CD4-positive, alpha-beta memory T cell (primary cell): Measurements from ENCODE around the gene SLC25A23. TPM values are rescaled to one million over a fixed set of nuclear protein-coding genes. Genes with fewer than 3 reads are reported as not detected.
A peak's percentile ranks its signal among the peaks of the same experiment; 100 is the strongest.

ENCODE experiments used
- CTCF ChIA-PET: fragments of 350-600 bp; sonication (Branson Sonifier 250); formaldehyde crosslinking; loops from one replicate; lab custom pipeline; 2021; ENCODE audit warnings: inconsistent platforms; ENCODE audit not compliant: partially characterized antibody; lab: Charles Lee
- POLR2A ChIA-PET: fragments of 350-600 bp; sonication (Branson Sonifier 250); formaldehyde crosslinking; loops from one replicate; lab custom pipeline; 2021; ENCODE audit not compliant: partially characterized antibody; lab: Charles Lee
- DNase-seq, 5 donors: peaks; one replicate each; pipeline versions ENCODE4 v3.0.0 to v3.0.0-alpha.2; 2020 to 2022; ENCODE audit warnings: mixed read lengths in 1 of 5
- H3K27ac ChIP-seq: one replicate; pipeline ENCODE4 v1.7.0; 2013; ENCODE audit warnings: low read depth, low read length
- H3K27me3 ChIP-seq: 2 replicates; pipeline ENCODE4 v1.7.0; 2013; ENCODE audit warnings: mild to moderate bottlenecking, low read length, moderate library complexity; ENCODE audit not compliant: insufficient read depth
- H3K36me3 ChIP-seq: 2 replicates; pipeline ENCODE4 v1.7.0; 2013; ENCODE audit warnings: mild to moderate bottlenecking, low read length, moderate library complexity; ENCODE audit not compliant: insufficient read depth
- H3K4me1 ChIP-seq: 2 replicates; pipeline ENCODE4 v1.7.0; 2013; ENCODE audit warnings: mild to moderate bottlenecking, low read length, moderate library complexity; ENCODE audit not compliant: insufficient read depth
- H3K4me3 ChIP-seq, 2 donors: one replicate each; pipeline ENCODE4 v1.7.0; 2013; ENCODE audit warnings: low read length in 2 of 2, mild to moderate bottlenecking in 1 of 2
- H3K9me3 ChIP-seq, 2 donors: one replicate each; pipeline ENCODE4 v1.7.0; 2013; ENCODE audit warnings: low read length in 2 of 2, control low read depth in 1 of 2; ENCODE audit not compliant: control insufficient read depth in 1 of 2
- H3K27ac Mint-ChIP-seq, 7 donors: one replicate each; pipeline ENCODE4 v1.8.0; 2020 to 2021; ENCODE audit warnings: mixed read lengths in 7 of 7, mild to moderate bottlenecking in 6 of 7, inconsistent platforms in 3 of 7, moderate library complexity in 3 of 7
- H3K27me3 Mint-ChIP-seq, 2 donors: one replicate each; pipeline ENCODE4 v1.8.0; 2020 to 2021; ENCODE audit warnings: mixed read lengths in 2 of 2
- H3K36me3 Mint-ChIP-seq, 2 donors: one replicate each; pipeline ENCODE4 v1.8.0; 2020 to 2021; ENCODE audit warnings: mixed read lengths in 2 of 2, inconsistent platforms in 1 of 2, mild to moderate bottlenecking in 1 of 2
- H3K4me1 Mint-ChIP-seq, 4 donors: one replicate each; pipeline ENCODE4 v1.8.0; 2020 to 2021; ENCODE audit warnings: mixed read lengths in 4 of 4, mild to moderate bottlenecking in 1 of 4
- H3K4me3 Mint-ChIP-seq, 8 donors: one replicate each; pipeline ENCODE4 v1.8.0; 2020 to 2021; ENCODE audit warnings: mixed read lengths in 8 of 8, mild to moderate bottlenecking in 7 of 8, moderate library complexity in 6 of 8, inconsistent platforms in 3 of 8
- H3K9me3 Mint-ChIP-seq, 8 donors: one replicate each; pipeline ENCODE4 v1.8.0; 2020 to 2021; ENCODE audit warnings: mixed read lengths in 8 of 8, mild to moderate bottlenecking in 5 of 8, inconsistent platforms in 3 of 8, moderate library complexity in 1 of 8
- intact Hi-C: fragments of 100-400 bp; cut with micrococcal nuclease; formaldehyde crosslinking; loops from one replicate; pipeline ENCODE4 v1.15.1; 2023
- microRNA-seq: library from miRNA; unstranded; fragments of <30 nt; microRNA quantifications from one replicate; pipeline ENCODE4 v1.2.0, GENCODE V29; 2021; ENCODE audit warnings: borderline replicate concordance, borderline number of aligned reads, borderline microRNAs expressed, mixed read lengths
- polyA plus RNA-seq, 2 donors: library from polyadenylated mRNA; unstranded; fragments of 300-500 nt; fragmentation: Illumina TruSeq; gene quantifications; one replicate each; pipeline ENCODE4 v1.2.3, GENCODE V29; 2021
- total RNA-seq, 2 experiments: library from RNA; stranded (reverse); gene quantifications; one replicate each; pipeline ENCODE4 v1.2.3, GENCODE V29; 2021

The SLC25A23 gene
- total and polyA plus RNA-seq, 4 experiments from 2014 or later = 8.2 to 25.5 (median 24.6) TPM

DNA sequence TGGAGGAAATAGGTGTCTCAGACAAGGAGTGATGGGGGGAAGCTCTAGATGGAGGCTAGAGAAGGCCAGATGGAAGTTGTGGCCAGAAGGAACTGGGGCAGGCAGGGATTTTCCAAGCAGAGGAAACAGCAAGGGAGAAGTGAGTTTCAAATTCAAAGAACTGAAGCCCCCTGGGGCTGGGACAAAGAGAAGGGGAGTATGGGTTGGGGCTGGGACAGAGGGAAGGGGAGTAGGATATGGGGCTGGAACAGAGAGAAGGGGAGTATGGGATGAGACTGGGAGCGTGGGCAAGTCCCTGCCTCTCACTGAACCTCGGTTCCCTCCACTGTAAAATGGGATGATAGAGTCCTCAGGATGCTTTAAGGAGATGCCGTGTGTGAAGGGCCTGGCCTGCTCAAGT, 64.8 kb downstream of the SLC25A23 start:
- H3K27me3 ChIP-seq = no peaks in the 10 kb centered on the region
- H3K4me1 ChIP-seq = peaks cover 15% of the 10 kb centered on the region
- no peak overlapping the region for H3K4me3 ChIP-seq
- intact Hi-C loops = no loop called here
- peaks cover 6% of the 10 kb centered on the region for H3K36me3 ChIP-seq
- peak overlapping the region; percentile 36 to 98 (median 89) for H3K27ac Mint-ChIP-seq
- H3K27me3 Mint-ChIP-seq = no peaks in the 10 kb centered on the region
- no peaks in the 10 kb centered on the region for H3K9me3 ChIP-seq
- H3K27ac ChIP-seq = no peak overlapping the region
- peak overlapping the region in 7 of 8 donors; percentile 37 to 98 (median 94) for H3K4me3 Mint-ChIP-seq
- CTCF ChIA-PET = no interaction called here
- DNase-seq = no peak
- POLR2A ChIA-PET = interaction anchor here (1.5 to 3.6 kb wide), 2 partner anchors 26 to 33 kb away, joined by 4 to 22 read pairs; partner anchors contain the start of gene CLPP
- peaks cover 16 to 30% (median 23%) of the 10 kb centered on the region in 4 donors for H3K4me1 Mint-ChIP-seq
- no peaks in the 10 kb centered on the region for H3K9me3 Mint-ChIP-seq
- peaks cover 7 to 24% of the 10 kb centered on the region in 2 donors for H3K36me3 Mint-ChIP-seq

DNA sequence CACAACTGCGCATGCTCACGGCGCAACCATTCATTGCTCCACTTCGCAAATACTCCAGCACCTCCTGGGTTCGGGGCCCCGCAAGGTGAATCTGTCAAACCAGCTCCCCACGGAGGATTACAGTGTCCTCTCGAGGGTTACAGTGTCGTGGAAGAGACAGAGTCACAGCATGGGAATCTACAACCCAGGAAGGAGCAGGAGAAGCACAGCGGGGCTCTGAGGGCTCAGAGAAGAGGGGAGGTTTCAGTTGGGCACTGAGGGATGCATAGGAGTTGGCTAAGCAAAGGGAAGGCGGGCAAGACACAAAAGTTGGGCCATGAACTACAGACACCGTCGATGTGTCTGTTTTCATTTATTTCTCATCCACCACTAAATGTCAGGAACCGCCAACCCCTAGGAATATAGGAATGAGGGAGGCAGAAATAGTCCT, 65.6 kb downstream of the SLC25A23 start:
- intact Hi-C loops = loop anchor here (1.0 kb wide), 3 partner anchors 21 to 33 kb away; partner anchors contain the start of gene CLPP
- H3K4me1 ChIP-seq = peaks cover 15% of the 10 kb centered on the region
- H3K4me3 ChIP-seq = peak overlapping the region; percentile 68 to 82
- peaks cover 16 to 30% (median 23%) of the 10 kb centered on the region in 4 donors for H3K4me1 Mint-ChIP-seq
- no peaks in the 10 kb centered on the region for H3K27me3 Mint-ChIP-seq
- no peaks in the 10 kb centered on the region for H3K27me3 ChIP-seq
- H3K9me3 ChIP-seq = no peaks in the 10 kb centered on the region
- no peak for DNase-seq
- peaks cover 7 to 29% of the 10 kb centered on the region in 2 donors for H3K36me3 Mint-ChIP-seq
- peak overlapping the region; percentile 96 for H3K27ac ChIP-seq
- ChIA-PET CTCF (interaction anchor here (0.5 kb wide), 1 partner anchor 15 kb away, joined by 3 read pairs; no protein-coding TSS in a partner anchor), POLR2A (interaction anchor here (1.0 to 3.6 kb wide), 7 partner anchors 21 to 675 kb away, joined by 4 to 30 read pairs (median 6); partner anchors contain the start of genes ALKBH7, CLPP, DENND1C and KHSRP)
- H3K27ac Mint-ChIP-seq = peak overlapping the region; percentile 96 to 99 (median 98)
- peaks cover 12% of the 10 kb centered on the region for H3K36me3 ChIP-seq
- peak overlapping the region; percentile 93 to 98 (median 96) for H3K4me3 Mint-ChIP-seq
- no peaks in the 10 kb centered on the region for H3K9me3 Mint-ChIP-seq

DNA sequence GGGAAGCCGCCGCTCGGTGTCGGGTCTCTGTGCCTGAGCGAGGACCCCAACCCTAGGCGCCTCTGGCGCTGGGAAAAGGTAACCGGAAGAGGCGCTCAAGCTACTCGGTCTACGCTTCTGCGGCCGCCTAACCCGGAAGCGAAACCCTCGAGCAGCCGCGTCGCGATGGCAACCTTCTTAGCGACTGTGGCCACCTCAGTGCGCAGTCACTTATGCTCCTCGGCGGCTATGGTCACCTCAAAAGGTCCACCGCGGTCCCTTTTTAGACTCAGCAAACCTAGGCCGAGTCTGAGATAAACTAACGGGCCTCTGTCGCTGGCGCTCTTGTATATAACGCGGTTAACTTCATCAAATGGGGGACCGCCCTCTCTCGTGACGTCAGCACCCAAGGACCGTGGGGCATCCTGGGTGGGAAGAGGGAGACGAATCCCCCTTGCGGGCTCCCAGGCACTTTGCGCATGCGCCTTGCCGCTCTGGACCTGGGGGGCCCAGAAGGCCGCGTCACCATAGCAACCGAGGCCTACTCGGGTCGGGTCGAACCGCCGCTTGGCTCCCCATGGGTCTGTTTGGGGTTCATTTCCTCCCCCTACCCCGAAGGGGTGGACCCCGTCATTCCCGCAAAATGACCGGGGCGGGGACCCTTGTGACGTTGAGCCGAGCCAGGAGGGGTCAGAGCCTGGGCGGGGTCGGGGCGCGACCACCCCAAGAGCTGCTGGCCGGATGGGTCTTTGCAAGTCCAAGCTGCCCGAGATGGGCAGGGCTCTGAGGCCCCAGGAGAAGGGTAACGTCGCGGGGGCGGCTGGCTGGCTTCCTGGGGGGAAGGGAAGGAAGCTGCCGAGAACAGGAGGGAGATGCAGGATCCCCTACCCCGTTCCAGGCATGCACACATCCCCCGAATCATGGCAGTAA, 66.3 kb downstream of the SLC25A23 start, which contains the start of gene GTF2F1:
Gene GTF2F1 (minus strand): TSS at position 91 of the 909 bp plus-strand sequence. CDS start 169 bp downstream, outside the sequence.
- Histone ChIP-seq H3K4me1 (peaks cover 15% of the 10 kb centered on the region), H3K27me3 (no peaks in the 10 kb centered on the region), H3K9me3 (no peaks in the 10 kb centered on the region), H3K4me3 (peak within 1 kb of the TSS; percentile 68 to 82), H3K36me3 (peaks cover 16% of the 10 kb centered on the region), H3K27ac (peak within 1 kb of the TSS; percentile 96)
- peaks cover 9 to 35% of the 10 kb centered on the region in 2 donors for H3K36me3 Mint-ChIP-seq
- no peaks in the 10 kb centered on the region for H3K27me3 Mint-ChIP-seq
- POLR2A ChIA-PET = interaction anchor here (1.0 to 3.6 kb wide), 8 partner anchors 17 to 676 kb away, joined by 4 to 30 read pairs (median 6); partner anchors contain the start of genes ALKBH7, CLPP, DENND1C and KHSRP
- DNase-seq = peak; percentile 93 to 95 (median 94)
- CTCF ChIA-PET = interaction anchor here (0.5 kb wide), 1 partner anchor 14 kb away, joined by 3 read pairs; no protein-coding TSS in a partner anchor
- H3K9me3 Mint-ChIP-seq = no peaks in the 10 kb centered on the region
- intact Hi-C loops = loop anchor here (1.0 kb wide), 3 partner anchors 20 to 32 kb away; partner anchors contain the start of gene CLPP
- peaks cover 17 to 30% (median 23%) of the 10 kb centered on the region in 4 donors for H3K4me1 Mint-ChIP-seq
- peak within 1 kb of the TSS; percentile 93 to 98 (median 96) for H3K4me3 Mint-ChIP-seq
- H3K27ac Mint-ChIP-seq = peak within 1 kb of the TSS; percentile 96 to 99 (median 98)

DNA sequence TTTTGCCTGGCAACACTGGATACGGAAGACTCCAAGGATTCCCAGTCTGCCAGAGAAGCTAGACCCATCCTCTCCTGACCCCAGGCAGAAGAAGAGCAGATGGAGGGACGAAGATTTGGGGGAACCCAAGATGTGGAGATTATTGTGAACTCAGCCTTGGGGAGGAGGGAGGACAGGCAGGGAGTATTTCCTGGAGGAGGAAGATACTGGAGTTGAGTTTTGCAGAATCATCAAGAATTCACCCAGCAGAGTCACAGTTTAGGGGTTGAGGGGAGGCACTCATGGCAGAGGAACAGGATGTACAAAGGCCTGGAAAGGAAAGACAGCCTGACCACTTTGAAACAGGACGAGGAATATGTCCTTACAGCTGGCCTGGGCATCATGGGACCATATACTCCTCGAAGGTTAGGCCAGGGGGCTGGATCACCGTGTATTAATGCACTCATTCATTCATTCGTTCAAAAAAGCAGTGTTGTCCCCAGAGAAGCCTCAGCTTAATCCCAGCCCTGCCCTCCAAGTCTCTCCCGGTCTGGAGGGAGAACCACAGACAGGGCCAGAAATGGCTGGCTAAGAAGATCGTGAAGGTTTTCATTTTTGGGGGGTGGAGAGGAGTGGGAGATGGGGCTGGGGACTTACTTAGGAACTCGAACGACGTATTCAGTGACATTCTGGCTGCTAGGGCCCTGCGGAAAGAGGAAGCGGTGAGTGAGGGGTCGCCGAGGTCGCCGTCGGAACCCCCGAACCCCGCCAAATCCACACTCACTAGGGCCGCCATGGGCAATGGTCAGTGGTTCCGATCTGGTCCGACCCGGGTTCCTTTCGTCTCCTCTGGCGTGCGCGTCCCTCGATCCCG, 67.1 kb downstream of the SLC25A23 start:
- Mint-ChIP-seq H3K4me3 (peak overlapping the region; percentile 93 to 98 (median 96)), H3K27ac (peak overlapping the region; percentile 96 to 99 (median 98)), H3K9me3 (no peaks in the 10 kb centered on the region), H3K36me3 (peaks cover 11 to 39% of the 10 kb centered on the region in 2 donors), H3K27me3 (no peaks in the 10 kb centered on the region), H3K4me1 (peaks cover 18 to 30% (median 23%) of the 10 kb centered on the region in 4 donors)
- peak in 1 of 5 donors; percentile 16 for DNase-seq
- intact Hi-C loops = loop anchor here (1.0 kb wide), 3 partner anchors 19 to 33 kb away; partner anchors contain the start of gene CLPP
- no peaks in the 10 kb centered on the region for H3K9me3 ChIP-seq
- H3K27me3 ChIP-seq = no peaks in the 10 kb centered on the region
- H3K4me1 ChIP-seq = peaks cover 15% of the 10 kb centered on the region
- POLR2A ChIA-PET = interaction anchor here (1.6 to 3.6 kb wide), 5 partner anchors 16 to 67 kb away, joined by 4 to 30 read pairs (median 22); partner anchors contain the start of genes ALKBH7, CLPP, KHSRP and SLC25A23
- peak overlapping the region; percentile 96 for H3K27ac ChIP-seq
- CTCF ChIA-PET = no interaction called here
- peaks cover 20% of the 10 kb centered on the region for H3K36me3 ChIP-seq
- peak overlapping the region; percentile 68 to 82 for H3K4me3 ChIP-seq

Small RNA genes lying within 50 kb of the gene (microRNA-seq; reads per million reads assigned to microRNA genes)
- gene MIR3940 = 3.1 reads per million, percentile 13 among the genes with 10 or more reads in this experiment
- not detected for gene MIR6790

Other genes with a start within 250 kb of the SLC25A23 start
- 10 to 100 TPM; 41.1 to 41.7 TPM for gene MLLT1, start 179.8 kb downstream of the SLC25A23 start, total RNA-seq
- 1 to 10 TPM in 1 of 2 donors, under 1 TPM in 1; 0.50 to 2.0 TPM for gene MLLT1, start 179.8 kb downstream of the SLC25A23 start, polyA plus RNA-seq
- 1 to 10 TPM in 1 of 2 experiments, under 1 TPM in 1; 0.67 to 1.3 TPM for gene ACER1, start 126.2 kb downstream of the SLC25A23 start, total RNA-seq
- 1 to 10 TPM in 1 of 2 donors, under 1 TPM in 1; 0.90 to 1.1 TPM for gene ACER1, start 126.2 kb downstream of the SLC25A23 start, polyA plus RNA-seq
- gene CLPP, start 98.3 kb downstream of the SLC25A23 start, total RNA-seq = 10 to 100 TPM; 70.8 to 71.3 TPM
- 100 to 1,000 TPM; 160 to 212 TPM for gene CLPP, start 98.3 kb downstream of the SLC25A23 start, polyA plus RNA-seq
- 10 to 100 TPM; 67.4 to 73.4 TPM for gene ALKBH7, start 87.0 kb downstream of the SLC25A23 start, total RNA-seq
- gene ALKBH7, start 87.0 kb downstream of the SLC25A23 start, polyA plus RNA-seq = 10 to 100 TPM; 72.3 to 88.1 TPM
- gene PSPN, start 83.9 kb downstream of the SLC25A23 start, total RNA-seq = 1 to 10 TPM; 4.6 to 5.2 TPM
- gene PSPN, start 83.9 kb downstream of the SLC25A23 start, polyA plus RNA-seq = under 1 TPM; 0.38 to 0.61 TPM
- 10 to 100 TPM; 56.3 to 57.7 TPM for gene GTF2F1, start 66.6 kb downstream of the SLC25A23 start, total RNA-seq
- gene GTF2F1, start 66.6 kb downstream of the SLC25A23 start, polyA plus RNA-seq = 10 to 100 TPM in 1 of 2 donors, 1 to 10 TPM in 1; 6.6 to 27.5 TPM
- gene KHSRP, start 35.0 kb downstream of the SLC25A23 start, total RNA-seq = 100 to 1,000 TPM; 168 to 169 TPM
- gene KHSRP, start 35.0 kb downstream of the SLC25A23 start, polyA plus RNA-seq = 10 to 100 TPM in 1 of 2 donors, 1 to 10 TPM in 1; 4.3 to 25.3 TPM
- not detected for gene SLC25A41, start 26.0 kb downstream of the SLC25A23 start, total RNA-seq
- gene SLC25A41, start 26.0 kb downstream of the SLC25A23 start, polyA plus RNA-seq = not detected
- gene CRB3, start 4.5 kb upstream of the SLC25A23 start, total RNA-seq = 1 to 10 TPM; 4.2 to 5.1 TPM
- gene CRB3, start 4.5 kb upstream of the SLC25A23 start, polyA plus RNA-seq = 10 to 100 TPM in 1 of 2 donors, 1 to 10 TPM in 1; 4.3 to 10.3 TPM
- gene DENND1C, start 22.0 kb upstream of the SLC25A23 start, total RNA-seq = 100 to 1,000 TPM; 105 to 113 TPM
- 10 to 100 TPM; 39.6 to 77.8 TPM for gene DENND1C, start 22.0 kb upstream of the SLC25A23 start, polyA plus RNA-seq
- 1 to 10 TPM; 3.9 to 4.7 TPM for gene TUBB4A, start 42.5 kb upstream of the SLC25A23 start, total RNA-seq
- 1 to 10 TPM; 1.5 to 1.9 TPM for gene TUBB4A, start 42.5 kb upstream of the SLC25A23 start, polyA plus RNA-seq
- under 1 TPM; 0.64 to 0.99 TPM for gene TNFSF9, start 71.2 kb upstream of the SLC25A23 start, total RNA-seq
- 1 to 10 TPM in 1 of 2 donors, under 1 TPM in 1; 0.29 to 3.3 TPM for gene TNFSF9, start 71.2 kb upstream of the SLC25A23 start, polyA plus RNA-seq
- gene CD70, start 131.4 kb upstream of the SLC25A23 start, total RNA-seq = 1 to 10 TPM; 1.9 to 3.0 TPM
- gene CD70, start 131.4 kb upstream of the SLC25A23 start, polyA plus RNA-seq = 1 to 10 TPM; 1.8 to 1.9 TPM
- gene TNFSF14, start 210.4 kb upstream of the SLC25A23 start, total RNA-seq = 10 to 100 TPM; 12.5 to 14.0 TPM
- gene TNFSF14, start 210.4 kb upstream of the SLC25A23 start, polyA plus RNA-seq = 10 to 100 TPM in 1 of 2 donors, 1 to 10 TPM in 1; 3.1 to 18.9 TPM